ENCODE data around the gene FSCN2. TPM values are rescaled to one million over a fixed set of nuclear protein-coding genes. Genes with fewer than 3 reads are reported as not detected.

Gene FSCN2
- total RNA-seq, 1 experiment from 2014 or later = 0.69 TPM

GRCh38 chr17:81489998-81490992 is 37.9 kb upstream of the FSCN2 start:
- no peak for DNase-seq (ENCODE audit: low read depth)

GRCh38 chr17:81491181-81491581 is 37.0 kb upstream of the FSCN2 start:
- DNase-seq (ENCODE audit: low read depth) = no peak

GRCh38 chr17:81491761-81492160 is 36.4 kb upstream of the FSCN2 start:
- no peak for DNase-seq (ENCODE audit: low read depth)

- DNase-seq (ENCODE audit: low read depth) = no peak
These were observed 36.0 kb upstream of the FSCN2 start for GRCh38 chr17:81492202-81492601.

GRCh38 chr17:81492706-81493105 is 35.5 kb upstream of the FSCN2 start:
- no peak for DNase-seq (ENCODE audit: low read depth)

- DNase-seq (ENCODE audit: low read depth) = no peak
These were observed 34.8 kb upstream of the FSCN2 start for GRCh38 chr17:81493198-81494038.

DNA sequence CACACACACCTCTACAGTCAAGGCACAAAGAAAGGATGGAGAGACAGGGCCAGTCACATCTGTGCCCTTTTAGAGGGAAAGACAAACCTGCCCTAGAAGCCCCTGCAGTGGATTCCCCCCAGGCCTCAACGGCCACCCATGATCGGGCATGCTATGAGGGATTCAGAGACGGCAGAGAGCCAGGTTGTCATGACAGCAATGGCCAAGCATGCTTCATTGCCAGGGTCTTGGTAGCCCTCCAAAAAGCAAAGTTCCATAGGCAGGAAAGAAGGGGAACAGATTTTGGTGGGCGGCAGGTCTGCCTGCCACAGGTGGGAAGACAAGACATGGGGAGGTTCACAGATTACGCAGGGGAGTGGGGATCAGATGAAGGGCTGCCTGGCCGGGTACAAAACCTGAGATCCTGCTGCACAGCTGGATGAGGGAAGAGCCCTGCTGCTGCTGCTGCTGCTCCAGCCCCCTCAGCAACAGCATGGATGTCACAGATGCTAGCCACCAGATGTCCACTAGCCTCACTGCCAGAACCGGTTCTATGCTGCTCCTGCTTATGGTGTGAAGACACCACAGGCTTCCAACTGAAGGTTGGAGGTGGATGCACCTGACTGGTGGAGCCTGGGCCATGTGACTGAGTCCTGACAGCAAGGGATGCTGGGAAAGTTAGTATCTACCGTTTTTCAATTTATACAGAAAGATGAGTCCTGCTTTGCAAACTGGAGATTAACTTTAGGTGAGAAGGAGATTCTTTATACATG is 33.4 kb upstream of the FSCN2 start:
- DNase-seq (ENCODE audit: low read depth) = peak; percentile 42

- DNase-seq (ENCODE audit: low read depth) = no peak
These were observed 29.1 kb upstream of the FSCN2 start for GRCh38 chr17:81498953-81499600.

GRCh38 chr17:81499601-81499970 is 28.6 kb upstream of the FSCN2 start:
- no peak for DNase-seq (ENCODE audit: low read depth)

GRCh38 chr17:81500047-81500446 is 28.1 kb upstream of the FSCN2 start:
- DNase-seq (ENCODE audit: low read depth) = no peak

GRCh38 chr17:81502471-81503017 is 25.6 kb upstream of the FSCN2 start:
- no peak for DNase-seq (ENCODE audit: low read depth)

GRCh38 chr17:81503619-81504018 is 24.6 kb upstream of the FSCN2 start:
- DNase-seq (ENCODE audit: low read depth) = no peak

- DNase-seq (ENCODE audit: low read depth) = peak; percentile 83
These were observed 19.5 kb upstream of the FSCN2 start for GRCh38 chr17:81508639-81509206.

GRCh38 chr17:81509207-81509971 is 18.8 kb upstream of the FSCN2 start:
- DNase-seq (ENCODE audit: low read depth) = peak; percentile 70

DNA sequence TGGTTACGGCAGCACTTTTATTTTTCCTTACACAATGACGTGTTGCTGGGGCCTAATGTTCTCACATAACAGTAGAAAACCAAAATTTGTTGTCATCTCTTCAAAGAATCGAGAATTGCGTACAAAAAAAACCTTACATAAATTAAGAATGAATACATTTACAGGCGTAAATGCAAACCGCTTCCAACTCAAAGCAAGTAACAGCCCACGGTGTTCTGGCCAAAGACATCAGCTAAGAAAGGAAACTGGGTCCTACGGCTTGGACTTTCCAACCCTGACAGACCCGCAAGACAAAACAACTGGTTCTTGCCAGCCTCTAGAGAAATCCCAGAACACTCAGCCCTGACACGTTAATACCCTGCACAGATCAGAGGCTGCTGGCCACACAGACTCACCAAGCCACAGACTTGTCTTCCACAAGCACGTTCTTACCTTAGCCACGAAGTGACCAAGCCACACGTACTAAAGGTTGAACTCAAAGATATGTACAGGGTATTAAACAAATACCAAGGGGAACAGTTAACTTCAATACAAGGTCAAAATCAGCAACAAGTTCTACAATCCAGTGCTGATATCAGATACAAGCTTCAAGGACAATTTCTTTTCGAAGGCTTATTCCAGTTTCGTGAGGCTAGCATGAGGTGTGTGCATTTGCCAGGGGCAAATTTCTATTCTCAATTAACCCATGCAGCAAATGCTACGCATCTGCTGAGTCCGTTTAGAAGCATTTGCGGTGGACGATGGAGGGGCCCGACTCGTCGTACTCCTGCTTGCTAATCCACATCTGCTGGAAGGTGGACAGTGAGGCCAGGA is 18.0 kb upstream of the FSCN2 start:
- peak; percentile 39 for DNase-seq (ENCODE audit: low read depth)

DNA sequence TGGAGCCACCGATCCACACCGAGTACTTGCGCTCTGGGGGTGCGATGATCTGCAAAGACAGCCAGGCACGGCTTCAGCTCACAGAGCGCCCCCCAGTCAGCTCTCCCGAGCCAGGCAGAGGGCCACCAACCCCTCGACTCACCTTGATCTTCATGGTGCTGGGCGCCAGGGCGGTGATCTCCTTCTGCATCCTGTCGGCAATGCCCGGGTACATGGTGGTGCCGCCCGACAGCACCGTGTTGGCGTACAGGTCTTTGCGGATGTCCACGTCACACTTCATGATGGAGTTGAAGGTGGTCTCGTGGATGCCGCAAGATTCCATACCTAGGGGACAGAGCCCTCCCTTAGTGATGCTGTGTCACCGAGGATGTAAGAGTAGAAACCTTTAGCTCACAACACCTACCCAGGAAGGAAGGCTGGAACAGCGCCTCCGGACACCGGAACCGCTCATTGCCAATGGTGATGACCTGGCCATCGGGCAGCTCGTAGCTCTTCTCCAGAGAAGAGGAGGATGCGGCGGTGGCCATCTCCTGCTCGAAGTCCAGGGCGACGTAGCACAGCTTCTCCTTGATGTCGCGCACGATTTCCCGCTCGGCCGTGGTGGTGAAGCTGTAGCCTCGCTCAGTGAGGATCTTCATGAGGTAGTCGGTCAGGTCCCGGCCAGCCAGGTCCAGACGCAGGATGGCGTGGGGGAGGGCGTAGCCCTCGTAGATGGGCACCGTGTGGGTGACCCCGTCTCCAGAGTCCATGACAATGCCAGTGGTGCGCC is 17.2 kb upstream of the FSCN2 start:
- DNase-seq (ENCODE audit: low read depth) = peak; percentile 36

- no peak for DNase-seq (ENCODE audit: low read depth)
These were observed 16.7 kb upstream of the FSCN2 start for GRCh38 chr17:81511554-81511803.

DNA sequence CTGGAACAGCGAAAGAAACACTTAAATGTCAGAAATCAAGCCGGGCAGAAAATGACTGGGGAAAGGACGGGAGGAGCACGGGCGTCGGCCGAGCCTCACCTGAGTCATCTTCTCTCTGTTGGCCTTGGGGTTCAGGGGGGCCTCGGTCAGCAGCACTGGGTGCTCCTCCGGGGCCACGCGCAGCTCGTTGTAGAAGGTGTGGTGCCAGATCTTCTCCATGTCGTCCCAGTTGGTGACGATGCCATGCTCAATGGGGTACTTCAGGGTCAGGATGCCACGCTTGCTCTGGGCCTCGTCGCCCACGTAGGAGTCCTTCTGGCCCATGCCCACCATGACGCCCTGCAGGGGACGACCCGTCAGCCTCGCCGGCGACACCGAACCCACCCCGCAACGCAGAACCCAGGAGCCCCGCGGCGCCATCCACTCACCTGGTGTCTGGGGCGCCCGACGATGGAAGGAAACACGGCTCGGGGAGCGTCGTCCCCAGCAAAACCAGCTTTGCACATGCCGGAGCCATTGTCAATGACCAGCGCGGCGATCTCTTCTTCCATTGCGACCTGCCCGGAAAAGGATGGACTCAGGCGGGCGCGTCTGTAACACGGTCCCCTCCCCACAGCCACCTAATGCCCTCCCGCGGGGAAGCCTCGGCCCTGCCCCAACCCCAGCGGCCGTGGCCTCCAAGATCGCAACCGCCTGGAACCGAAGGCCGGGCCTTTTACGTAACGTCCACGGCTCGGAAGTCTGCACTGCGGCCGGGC is 16.2 kb upstream of the FSCN2 start:
- no peak for DNase-seq (ENCODE audit: low read depth)

Measured in M059J (cell line).